H1 (cell line): ENCODE measurements around the gene VTI1B. TPM values are rescaled to one million over a fixed set of nuclear protein-coding genes. Genes with fewer than 3 reads are reported as not detected.

Source experiments
- CTCF ChIA-PET: fragments of 300-600 bp; sonication (Branson Sonifier 250); formaldehyde crosslinking; loops from one replicate; lab custom pipeline; 2021; ENCODE audit not compliant: partially characterized antibody; lab: Charles Lee
- POLR2A ChIA-PET: fragments of 300-600 bp; sonication (Branson Sonifier 250); formaldehyde crosslinking; loops from one replicate; lab custom pipeline; 2021; ENCODE audit warnings: inconsistent platforms; ENCODE audit not compliant: partially characterized antibody; lab: Charles Lee
- DNase-seq, 2 experiments: peaks; one replicate each; pipeline versions ENCODE4 v3.0.0 to v3.0.0-alpha.2; 2010 to 2022; ENCODE audit warnings: low spot score in 2 of 2, low read depth in 1 of 2, mixed read lengths in 1 of 2
- FAIRE-seq: peaks from 2 replicates; lab custom pipeline; 2011; peaks lifted over from hg19 to GRCh38; lab: Jason Lieb, UNC
- H2AFZ ChIP-seq: 2 replicates; pipeline ENCODE4 v1.8.1; 2012; ENCODE audit warnings: low read length, inconsistent platforms
- H2AK5ac ChIP-seq: 2 replicates; pipeline ENCODE4 v1.6.1; 2013; ENCODE audit warnings: low read depth, low read length
- H2BK120ac ChIP-seq: replicated peaks from 2 replicates; pipeline ENCODE3; 2013; ENCODE audit warnings: low read depth, low read length, inconsistent platforms
- H2BK12ac ChIP-seq: 2 replicates; pipeline ENCODE4 v1.6.1; 2013; ENCODE audit warnings: low read depth, low read length
- H2BK15ac ChIP-seq: 2 replicates; pipeline ENCODE4 v1.6.1; 2013; ENCODE audit warnings: low read length
- H2BK20ac ChIP-seq: 2 replicates; pipeline ENCODE4 v1.6.1; 2013; ENCODE audit warnings: low read length
- H2BK5ac ChIP-seq: 2 replicates; pipeline ENCODE4 v1.6.1; 2013; ENCODE audit warnings: low read depth, low read length
- H3K14ac ChIP-seq: 2 replicates; pipeline ENCODE4 v1.6.1; 2013; ENCODE audit warnings: inconsistent platforms; ENCODE audit not compliant: insufficient read length
- H3K18ac ChIP-seq: 2 replicates; pipeline ENCODE4 v1.6.1; 2013; ENCODE audit warnings: low read length; ENCODE audit errors: extremely low read depth
- H3K23ac ChIP-seq: 2 replicates; pipeline ENCODE4 v1.6.1; 2013; ENCODE audit warnings: inconsistent platforms; ENCODE audit not compliant: insufficient read length
- H3K23me2 ChIP-seq: 2 replicates; pipeline ENCODE4 v1.6.1; 2013; ENCODE audit warnings: low read depth, low read length
- H3K27ac ChIP-seq: 2 replicates; pipeline ENCODE4 v1.6.1; 2011; ENCODE audit warnings: low read depth, low read length, inconsistent platforms
- H3K27me3 ChIP-seq, 4 experiments: replicated peaks in 1 of 4; 1 replicate in 1 of 4; 2 replicates in 3 of 4; pipeline versions ENCODE4 v1.6.1 to v1.8.1; 2011 to 2013; ENCODE audit warnings: low read length in 3 of 4, mild to moderate bottlenecking in 3 of 4, inconsistent platforms in 2 of 4, mixed read lengths in 2 of 4, moderate library complexity in 1 of 4; ENCODE audit not compliant: control insufficient read depth in 3 of 4, insufficient read depth in 3 of 4; ENCODE audit errors: extremely low read depth in 1 of 4
- H3K36me3 ChIP-seq, 4 experiments: 2 replicates each; pipeline versions ENCODE4 v1.6.1 to v1.8.1; 2011 to 2013; ENCODE audit warnings: mild to moderate bottlenecking in 4 of 4, low read length in 3 of 4, moderate library complexity in 2 of 4, control low read depth in 1 of 4, inconsistent platforms in 1 of 4; ENCODE audit not compliant: insufficient read depth in 4 of 4, control insufficient read depth in 2 of 4
- H3K4ac ChIP-seq: replicated peaks from 2 replicates; pipeline ENCODE3; 2013; ENCODE audit warnings: low read length, low read depth, mixed read lengths, inconsistent platforms; ENCODE audit not compliant: insufficient read length
- H3K4me1 ChIP-seq, 4 experiments: replicated peaks in 1 of 4; 1 replicate in 1 of 4; 2 replicates in 3 of 4; pipeline versions ENCODE4 v1.6.1 to v1.8.1; 2011 to 2013; ENCODE audit warnings: low read length in 3 of 4, inconsistent platforms in 2 of 4, mixed read lengths in 1 of 4; ENCODE audit not compliant: insufficient read depth in 4 of 4, control insufficient read depth in 3 of 4
- H3K4me2 ChIP-seq, 2 experiments: 2 replicates each; pipeline versions ENCODE4 v1.6.1 to v1.8.1; 2011 to 2013; ENCODE audit warnings: low read depth in 2 of 2, low read length in 2 of 2, control low read depth in 1 of 2, inconsistent platforms in 1 of 2, mild to moderate bottlenecking in 1 of 2; ENCODE audit not compliant: insufficient read depth in 1 of 2
- H3K4me3 ChIP-seq, 4 experiments: fragments of 200-600, 300-600 bp in 1 of 4; sonication (generic), shearing (Covaris generic), sonication (Bioruptor Twin) in 1 of 4; 2 replicates each; pipeline versions ENCODE4 v1.5.1 to v1.8.1; 2011 to 2016; ENCODE audit warnings: low read length in 4 of 4, low read depth in 3 of 4, control low read depth in 2 of 4, inconsistent platforms in 2 of 4, mild to moderate bottlenecking in 2 of 4, mixed read lengths in 1 of 4, moderate library complexity in 1 of 4; ENCODE audit not compliant: insufficient read depth in 2 of 4; ENCODE audit errors: extremely low read depth in 1 of 4
- H3K56ac ChIP-seq: replicated peaks from 2 replicates; pipeline ENCODE3; 2013; ENCODE audit warnings: low read depth, mild to moderate bottlenecking, mixed read lengths, low read length, inconsistent platforms; ENCODE audit not compliant: insufficient read length
- H3K79me1 ChIP-seq: 2 replicates; pipeline ENCODE4 v1.6.1; 2013; ENCODE audit warnings: low read depth, low read length, control low read depth
- H3K79me2 ChIP-seq, 2 experiments: 2 replicates each; pipeline versions ENCODE4 v1.6.1 to v1.8.1; 2012 to 2013; ENCODE audit warnings: low read length in 2 of 2, mild to moderate bottlenecking in 2 of 2, inconsistent platforms in 1 of 2; ENCODE audit not compliant: insufficient read depth in 2 of 2, control insufficient read depth in 1 of 2
- H3K9ac ChIP-seq, 4 experiments: replicated peaks in 1 of 4; 1 replicate in 1 of 4; 2 replicates in 3 of 4; pipeline versions ENCODE4 v1.6.1 to v1.8.1; 2011 to 2013; ENCODE audit warnings: low read depth in 3 of 4, low read length in 3 of 4, control low read depth in 2 of 4, mild to moderate bottlenecking in 2 of 4, moderate library complexity in 2 of 4, inconsistent platforms in 1 of 4; ENCODE audit errors: extremely low read depth in 1 of 4
- H3K9me3 ChIP-seq, 2 experiments: 2 replicates each; pipeline versions ENCODE4 v1.6.1 to v1.8.1; 2012 to 2013; ENCODE audit warnings: mild to moderate bottlenecking in 2 of 2, moderate library complexity in 2 of 2, control low read depth in 1 of 2, inconsistent platforms in 1 of 2, low read depth in 1 of 2, low read length in 1 of 2, mixed read lengths in 1 of 2; ENCODE audit not compliant: insufficient read depth in 2 of 2
- H4K20me1 ChIP-seq, 2 experiments: replicated peaks in 1 of 2; 2 replicates each; pipeline versions ENCODE3 to v1.8.1; 2011 to 2013; ENCODE audit warnings: inconsistent platforms in 2 of 2, low read length in 2 of 2, mild to moderate bottlenecking in 1 of 2; ENCODE audit not compliant: insufficient read depth in 2 of 2, control insufficient read depth in 1 of 2
- H4K5ac ChIP-seq: 2 replicates; pipeline ENCODE4 v1.6.1; 2013; ENCODE audit warnings: low read length, low read depth, mixed read lengths, inconsistent platforms; ENCODE audit not compliant: insufficient read length
- H4K8ac ChIP-seq: 2 replicates; pipeline ENCODE4 v1.8.0; 2013; ENCODE audit warnings: mild to moderate bottlenecking, moderate library complexity, low read length, inconsistent platforms; ENCODE audit not compliant: insufficient read depth; ENCODE audit errors: extremely low read depth
- H4K91ac ChIP-seq: replicated peaks from 2 replicates; pipeline ENCODE3; 2013; ENCODE audit warnings: low read length, mixed read lengths, inconsistent platforms; ENCODE audit not compliant: insufficient read length
- ATF2 ChIP-seq: IDR thresholded peaks from 2 replicates; pipeline ENCODE4 v1.6.1; 2012; ENCODE audit warnings: low read length, inconsistent platforms
- CHD2 ChIP-seq: IDR thresholded peaks from 2 replicates; pipeline ENCODE4 v1.6.1; 2012; ENCODE audit warnings: low read length, improper control_type of control experiment
- CREB1 ChIP-seq: IDR thresholded peaks from 2 replicates; pipeline ENCODE4 v1.6.1; 2012; ENCODE audit warnings: inconsistent platforms
- EZH2 ChIP-seq: fragments of 200-600 bp; sonication (generic); IDR thresholded peaks from 2 replicates; pipeline ENCODE4 v1.7.1; 2012; ENCODE audit warnings: low read depth, mild to moderate bottlenecking, moderate library complexity, low read length, inconsistent platforms; ENCODE audit not compliant: severe bottlenecking
- RAD21 ChIP-seq, 2 experiments: IDR thresholded peaks in 1 of 2; conservative IDR thresholded peaks in 1 of 2; 2 replicates each; pipeline ENCODE4 v1.6.1; 2011; ENCODE audit warnings: low read depth in 2 of 2, low read length in 2 of 2, improper control_type of control experiment in 1 of 2, inconsistent platforms in 1 of 2, mild to moderate bottlenecking in 1 of 2, moderate library complexity in 1 of 2
- SIRT6 ChIP-seq: IDR thresholded peaks from one replicate; pipeline ENCODE4 v1.7.1; 2012; ENCODE audit warnings: low read length, inconsistent platforms
- WGBS, 2 experiments: shearing (Covaris generic) in 1 of 2; methylation state at CpG; one replicate each; pipeline versions ENCODE4 v1.1.6 to v1.1.7; 2013 to 2015; ENCODE audit warnings: low lambda C conversion rate in 2 of 2, mixed read lengths in 2 of 2, inconsistent platforms in 1 of 2, low coverage in 1 of 2, missing lambda C conversion rate in 1 of 2; ENCODE audit not compliant: insufficient replicate concordance in 2 of 2, insufficient coverage in 1 of 2, insufficient read length in 1 of 2; ENCODE audit errors: extremely low coverage in 1 of 2, missing lambda C conversion rate in 1 of 2; 5-methylcytosine and 5-hydroxymethylcytosine counted together
- long read RNA-seq, 2 experiments: library from RNA in 1 of 2; library from capped mRNA in 1 of 2; stranded (forward); transcript quantifications; one replicate each; pipeline ENCODE4 v2.0.0, GENCODE V29; 2021; ENCODE audit warnings: inconsistent platforms in 1 of 2
- polyA minus RNA-seq, 3 experiments: library from RNA; depleted of rRNA, polyadenylated mRNA; stranded (reverse); fragments of >200 nt; gene quantifications; 1 replicate in 2 of 3; 2 replicates in 1 of 3; pipeline ENCODE4 v1.2.3, GENCODE V29; 2011
- polyA plus RNA-seq, 7 experiments: library from polyadenylated mRNA; depleted of rRNA in 3 of 7; stranded (reverse) in 5 of 7; unstranded in 2 of 7; fragments of >200 nt in 5 of 7; fragments of 200-250 nt in 2 of 7; gene quantifications; 1 replicate in 5 of 7; 2 replicates in 1 of 7; 4 replicates in 1 of 7; pipeline versions ENCODE4 v1.2.1 to v1.2.3, GENCODE V29; 2011 to 2013; ENCODE audit warnings: missing spikeins in 2 of 7, mixed read lengths in 2 of 7
- total RNA-seq: library from RNA; stranded (reverse); fragmentation: NEBNext Ultra II Directional; extraction: Animal tissue kit (Norgen Biotek cat#: 25700); gene quantifications from 2 replicates; pipeline ENCODE4 v1.2.1, GENCODE V29; 2021

Gene VTI1B
- total RNA-seq (98.7 and 104 TPM in 2 replicates), polyA plus RNA-seq (2011; rRNA removed) (17.2 and 28.1 TPM in 2 replicates), polyA minus RNA-seq (2011; rRNA and poly(A)+ RNA removed) (34.9 and 41.9 TPM in 2 replicates)
- polyA plus RNA-seq (2011; cell fraction: cytosol; rRNA removed) = 38.5 TPM
- 31.0 TPM for polyA plus RNA-seq (2011; cell fraction: nucleus; rRNA removed)
- 67.3 to 95.8 TPM (median 76.8 TPM) in 4 replicates for polyA plus RNA-seq (2012, experiment 1 of 2)
- polyA plus RNA-seq (2012, experiment 2 of 2) = 24.0 TPM
- 47.8 TPM for polyA plus RNA-seq (2013, experiment 1 of 2)
- polyA plus RNA-seq (2013, experiment 2 of 2) = 58.5 TPM
- 23.3 TPM for polyA minus RNA-seq (2011; cell fraction: cytosol; rRNA and poly(A)+ RNA removed)
- polyA minus RNA-seq (2011; cell fraction: nucleus; rRNA and poly(A)+ RNA removed) = 44.8 TPM
- long read RNA-seq, experiment 1, full-length matches to known transcripts = 41 of 86 reads
- long read RNA-seq, experiment 1, partial matches to known transcripts = 20 of 86 reads
- long read RNA-seq, experiment 1, other reads (novel, unspliced or antisense) = 25 of 86 reads
- long read RNA-seq, experiment 2, full-length matches to known transcripts = 2 of 3 reads
- long read RNA-seq, experiment 2, partial matches to known transcripts = 0 of 3 reads
- long read RNA-seq, experiment 2, other reads (novel, unspliced or antisense) = 1 of 3 reads

GRCh38 chr14:67674480-67675218 is at the start of gene VTI1B:
Gene VTI1B, minus strand, starts transcription at chr14:67674632. Its CDS starts 143 bp downstream, at chr14:67674489.
- Histone ChIP-seq H3K27ac (peak within 1 kb of the TSS; percentile 99), H2AK5ac (no peak within 1 kb of the TSS), H4K8ac (peak within 1 kb of the TSS; percentile 100), H3K9ac (peak within 1 kb of the TSS; percentile 87 to 99 (median 95)), H2BK15ac (no peak within 1 kb of the TSS), H3K27me3 (no peaks in the 10 kb centered on the region), H3K4me2 (peak within 1 kb of the TSS; percentile 67 to 74), H3K4me1 (no peaks in the 10 kb centered on the region; a peak in 2 of 7 replicates), H3K79me1 (peaks cover 2% of the 10 kb centered on the region; the same call in 1 of the 2 replicates), H3K36me3 (peaks cover 5 to 24% (median 10%) of the 10 kb centered on the region in 4 experiments), H4K5ac (peak within 1 kb of the TSS; percentile 98), H3K23me2 (no peaks in the 10 kb centered on the region; the same call in 1 of the 2 replicates), H3K4me3 (peak within 1 kb of the TSS; percentile 77 to 96 (median 80)), H2BK5ac (peak within 1 kb of the TSS; percentile 98), H4K20me1 (peaks cover 10 to 13% of the 10 kb centered on the region in 2 experiments), H3K9me3 (no peaks in the 10 kb centered on the region), H3K23ac (no peak within 1 kb of the TSS), H3K56ac (peak within 1 kb of the TSS; percentile 77), H3K14ac (no peak within 1 kb of the TSS), H2BK12ac (0 out of 2 replicates have a peak within 1 kb of the TSS, but pooled peaks have one; percentile 84), H3K79me2 (peaks cover 3 to 38% of the 10 kb centered on the region in 2 experiments; a peak in 3 of 4 replicates), H2AFZ (peak within 1 kb of the TSS; percentile 73; the same call in 1 of the 2 replicates), H2BK20ac (no peak within 1 kb of the TSS), H4K91ac (peak within 1 kb of the TSS; percentile 67), H3K4ac (no peak within 1 kb of the TSS), H2BK120ac (no peak within 1 kb of the TSS), H3K18ac (peak within 1 kb of the TSS; percentile 93)
- 3% methylated on average over 79 of the region's 87 CpGs; no CpG with 5 or more reads in 1 of the 2 experiments for WGBS, 2 experiments
- ChIA-PET CTCF (interaction anchor here (0.6 to 1.6 kb wide), 12 partner anchors 11 to 163 kb away, joined by 3 to 6 read pairs (median 3); partner anchors contain the start of genes ARG2 and PIGH), POLR2A (interaction anchor here (0.7 to 3.9 kb wide), 8 partner anchors 17 to 133 kb away, joined by 3 to 21 read pairs (median 4); partner anchors contain the start of genes ARG2, PIGH and RDH11)
- DNase-seq = peak in 1 of 2 experiments; percentile 89
- no peak for FAIRE-seq
- TF ChIP-seq RAD21 (IDR thresholded peaks at IDR 0.05 in 1 of 2, conservative IDR thresholded peaks at IDR 0.05 in 1 of 2; ENCODE audit: low read depth in 2 of 2, low read length in 2 of 2) (no peak), CHD2 (peak; percentile 73; the same call in 1 of the 2 replicates), SIRT6 (no peak), ATF2 (no peak), CREB1 (no peak; the same call in 1 of the 2 replicates), EZH2 (no peak)
